ENCODE data around the gene LAMC1.

DNA sequence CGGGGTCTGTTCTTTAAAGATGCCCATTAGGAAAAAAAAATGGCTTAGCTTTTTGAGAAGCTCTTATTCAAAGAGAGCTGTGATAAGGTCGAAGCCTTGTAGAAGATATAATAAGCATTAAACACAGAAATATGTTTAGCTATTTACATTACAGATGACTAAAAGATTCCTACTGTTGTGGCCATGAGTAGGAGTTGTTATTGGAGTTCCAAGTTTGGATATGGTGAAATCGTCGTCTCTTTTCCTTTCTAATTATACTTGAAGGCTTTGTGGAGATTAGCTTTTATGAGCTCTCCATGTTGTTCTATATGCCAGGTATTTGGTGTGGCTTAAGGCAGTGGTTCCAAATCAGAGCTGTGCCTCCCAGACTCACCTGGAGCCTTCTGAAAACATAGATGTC is 82.9 kb downstream of the LAMC1 start:
- TF ChIP-seq, protein P1, sequence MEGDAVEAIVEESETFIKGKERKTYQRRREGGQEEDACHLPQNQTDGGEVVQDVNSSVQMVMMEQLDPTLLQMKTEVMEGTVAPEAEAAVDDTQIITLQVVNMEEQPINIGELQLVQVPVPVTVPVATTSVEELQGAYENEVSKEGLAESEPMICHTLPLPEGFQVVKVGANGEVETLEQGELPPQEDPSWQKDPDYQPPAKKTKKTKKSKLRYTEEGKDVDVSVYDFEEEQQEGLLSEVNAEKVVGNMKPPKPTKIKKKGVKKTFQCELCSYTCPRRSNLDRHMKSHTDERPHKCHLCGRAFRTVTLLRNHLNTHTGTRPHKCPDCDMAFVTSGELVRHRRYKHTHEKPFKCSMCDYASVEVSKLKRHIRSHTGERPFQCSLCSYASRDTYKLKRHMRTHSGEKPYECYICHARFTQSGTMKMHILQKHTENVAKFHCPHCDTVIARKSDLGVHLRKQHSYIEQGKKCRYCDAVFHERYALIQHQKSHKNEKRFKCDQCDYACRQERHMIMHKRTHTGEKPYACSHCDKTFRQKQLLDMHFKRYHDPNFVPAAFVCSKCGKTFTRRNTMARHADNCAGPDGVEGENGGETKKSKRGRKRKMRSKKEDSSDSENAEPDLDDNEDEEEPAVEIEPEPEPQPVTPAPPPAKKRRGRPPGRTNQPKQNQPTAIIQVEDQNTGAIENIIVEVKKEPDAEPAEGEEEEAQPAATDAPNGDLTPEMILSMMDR (tag by site-specific recombination; IDR thresholded peaks at IDR 0.05): no peak
- TF ChIP-seq, protein P2, sequence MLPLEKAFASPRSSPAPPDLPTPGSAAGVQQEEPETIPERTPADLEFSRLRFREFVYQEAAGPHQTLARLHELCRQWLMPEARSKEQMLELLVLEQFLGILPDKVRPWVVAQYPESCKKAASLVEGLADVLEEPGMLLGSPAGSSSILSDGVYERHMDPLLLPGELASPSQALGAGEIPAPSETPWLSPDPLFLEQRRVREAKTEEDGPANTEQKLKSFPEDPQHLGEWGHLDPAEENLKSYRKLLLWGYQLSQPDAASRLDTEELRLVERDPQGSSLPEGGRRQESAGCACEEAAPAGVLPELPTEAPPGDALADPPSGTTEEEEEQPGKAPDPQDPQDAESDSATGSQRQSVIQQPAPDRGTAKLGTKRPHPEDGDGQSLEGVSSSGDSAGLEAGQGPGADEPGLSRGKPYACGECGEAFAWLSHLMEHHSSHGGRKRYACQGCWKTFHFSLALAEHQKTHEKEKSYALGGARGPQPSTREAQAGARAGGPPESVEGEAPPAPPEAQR (tag by site-specific recombination; IDR thresholded peaks at IDR 0.05): no peak
- TF ChIP-seq ZNF155 (tag by site-specific recombination; IDR thresholded peaks at IDR 0.05) (no peak), ZNF274 (IDR thresholded peaks at IDR 0.05; ENCODE audit: low read length) (no peak), ZNF274 (tag by site-specific recombination; IDR thresholded peaks at IDR 0.05; ENCODE audit: borderline replicate concordance) (no peak), MEIS1 (CRISPR knock-in tag; IDR thresholded peaks at IDR 0.05; ENCODE audit: borderline replicate concordance) (no peak), HOXA7 (CRISPR knock-in tag; IDR thresholded peaks at IDR 0.05; ENCODE audit: borderline replicate concordance) (no peak), YY1 (tag by site-specific recombination; IDR thresholded peaks at IDR 0.05) (no peak)
- TF ChIP-seq, protein P3, sequence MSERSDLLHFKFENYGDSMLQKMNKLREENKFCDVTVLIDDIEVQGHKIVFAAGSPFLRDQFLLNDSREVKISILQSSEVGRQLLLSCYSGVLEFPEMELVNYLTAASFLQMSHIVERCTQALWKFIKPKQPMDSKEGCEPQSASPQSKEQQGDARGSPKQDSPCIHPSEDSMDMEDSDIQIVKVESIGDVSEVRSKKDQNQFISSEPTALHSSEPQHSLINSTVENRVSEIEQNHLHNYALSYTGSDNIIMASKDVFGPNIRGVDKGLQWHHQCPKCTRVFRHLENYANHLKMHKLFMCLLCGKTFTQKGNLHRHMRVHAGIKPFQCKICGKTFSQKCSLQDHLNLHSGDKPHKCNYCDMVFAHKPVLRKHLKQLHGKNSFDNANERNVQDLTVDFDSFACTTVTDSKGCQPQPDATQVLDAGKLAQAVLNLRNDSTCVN (tag by site-specific recombination; optimal IDR thresholded peaks at IDR 0.05): no peak
- TF ChIP-seq, protein P4, sequence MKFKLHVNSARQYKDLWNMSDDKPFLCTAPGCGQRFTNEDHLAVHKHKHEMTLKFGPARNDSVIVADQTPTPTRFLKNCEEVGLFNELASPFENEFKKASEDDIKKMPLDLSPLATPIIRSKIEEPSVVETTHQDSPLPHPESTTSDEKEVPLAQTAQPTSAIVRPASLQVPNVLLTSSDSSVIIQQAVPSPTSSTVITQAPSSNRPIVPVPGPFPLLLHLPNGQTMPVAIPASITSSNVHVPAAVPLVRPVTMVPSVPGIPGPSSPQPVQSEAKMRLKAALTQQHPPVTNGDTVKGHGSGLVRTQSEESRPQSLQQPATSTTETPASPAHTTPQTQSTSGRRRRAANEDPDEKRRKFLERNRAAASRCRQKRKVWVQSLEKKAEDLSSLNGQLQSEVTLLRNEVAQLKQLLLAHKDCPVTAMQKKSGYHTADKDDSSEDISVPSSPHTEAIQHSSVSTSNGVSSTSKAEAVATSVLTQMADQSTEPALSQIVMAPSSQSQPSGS (tag by site-specific recombination; IDR thresholded peaks at IDR 0.05; ENCODE audit: low read depth): no peak
- TF ChIP-seq, protein P5, sequence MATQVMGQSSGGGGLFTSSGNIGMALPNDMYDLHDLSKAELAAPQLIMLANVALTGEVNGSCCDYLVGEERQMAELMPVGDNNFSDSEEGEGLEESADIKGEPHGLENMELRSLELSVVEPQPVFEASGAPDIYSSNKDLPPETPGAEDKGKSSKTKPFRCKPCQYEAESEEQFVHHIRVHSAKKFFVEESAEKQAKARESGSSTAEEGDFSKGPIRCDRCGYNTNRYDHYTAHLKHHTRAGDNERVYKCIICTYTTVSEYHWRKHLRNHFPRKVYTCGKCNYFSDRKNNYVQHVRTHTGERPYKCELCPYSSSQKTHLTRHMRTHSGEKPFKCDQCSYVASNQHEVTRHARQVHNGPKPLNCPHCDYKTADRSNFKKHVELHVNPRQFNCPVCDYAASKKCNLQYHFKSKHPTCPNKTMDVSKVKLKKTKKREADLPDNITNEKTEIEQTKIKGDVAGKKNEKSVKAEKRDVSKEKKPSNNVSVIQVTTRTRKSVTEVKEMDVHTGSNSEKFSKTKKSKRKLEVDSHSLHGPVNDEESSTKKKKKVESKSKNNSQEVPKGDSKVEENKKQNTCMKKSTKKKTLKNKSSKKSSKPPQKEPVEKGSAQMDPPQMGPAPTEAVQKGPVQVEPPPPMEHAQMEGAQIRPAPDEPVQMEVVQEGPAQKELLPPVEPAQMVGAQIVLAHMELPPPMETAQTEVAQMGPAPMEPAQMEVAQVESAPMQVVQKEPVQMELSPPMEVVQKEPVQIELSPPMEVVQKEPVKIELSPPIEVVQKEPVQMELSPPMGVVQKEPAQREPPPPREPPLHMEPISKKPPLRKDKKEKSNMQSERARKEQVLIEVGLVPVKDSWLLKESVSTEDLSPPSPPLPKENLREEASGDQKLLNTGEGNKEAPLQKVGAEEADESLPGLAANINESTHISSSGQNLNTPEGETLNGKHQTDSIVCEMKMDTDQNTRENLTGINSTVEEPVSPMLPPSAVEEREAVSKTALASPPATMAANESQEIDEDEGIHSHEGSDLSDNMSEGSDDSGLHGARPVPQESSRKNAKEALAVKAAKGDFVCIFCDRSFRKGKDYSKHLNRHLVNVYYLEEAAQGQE (tag by site-specific recombination; IDR thresholded peaks at IDR 0.05): no peak

Data from HEK293 (cell line).